ENCODE measurements around the gene SIDT1. TPM values are rescaled to one million over a fixed set of nuclear protein-coding genes. Genes with fewer than 3 reads are reported as not detected.

The SIDT1 gene
- total RNA-seq, 5 donors from 2014 or later (not counting 1 experiment from before 2014, with no cell fraction given): 44.9 to 75.5 (median 48.7) TPM

- ChIA-PET POLR2A (interaction anchor here (0.6 to 0.7 kb wide), 3 partner anchors 11 to 119 kb away, joined by 3 to 4 read pairs (median 4); no protein-coding TSS in a partner anchor), CTCF (interaction anchor here in 1 of 2 donors (0.7 kb wide), 1 partner anchor 99 kb away, joined by 4 read pairs; no protein-coding TSS in a partner anchor)
- Mint-ChIP-seq H3K9me3 (no peaks in the 10 kb centered on the region), H3K36me3 (peaks cover 66% of the 10 kb centered on the region), H3K27ac (no peak overlapping the region), H3K4me3 (no peak overlapping the region), H3K4me1 (no peaks in the 10 kb centered on the region), H3K27me3 (no peaks in the 10 kb centered on the region)
- no peak overlapping the region for H3K27ac ChIP-seq (ENCODE audit: low read length)
- H3K36me3 ChIP-seq (ENCODE audit: control insufficient read depth in 2 of 2, extremely low read depth in 1 of 2, insufficient read depth in 1 of 2, low read length in 1 of 2): peaks cover 14 to 83% of the 10 kb centered on the region in 2 donors
- H3K4me3 ChIP-seq (ENCODE audit: control insufficient read depth in 1 of 2, extremely low read depth in 1 of 2, low read length in 1 of 2): no peak overlapping the region
- WGBS (ENCODE audit: insufficient coverage): 100% methylated on average over 1 of the region's 4 CpGs
- no peak for DNase-seq
- ATAC-seq (replicated peaks in 1 of 4): no peak
- no peaks in the 10 kb centered on the region for H3K4me1 ChIP-seq (ENCODE audit: control insufficient read depth in 1 of 2, extremely low read depth in 1 of 2, insufficient read depth in 2 of 2, low read length in 2 of 2)
- H3K27me3 ChIP-seq (replicated peaks in 1 of 2; ENCODE audit: control insufficient read depth in 2 of 2, extremely low read depth in 1 of 2, insufficient read depth in 2 of 2, low read length in 1 of 2): no peaks in the 10 kb centered on the region
- no peaks in the 10 kb centered on the region for H3K9me3 ChIP-seq
Measured at GRCh38 chr3:113615976-113616375, 83.6 kb downstream of the SIDT1 start.

GRCh38 chr3:113617726-113618125 is 85.4 kb downstream of the SIDT1 start:
- 100% methylated on average over 1 of the region's 2 CpGs for WGBS (ENCODE audit: insufficient coverage)

GRCh38 chr3:113620091-113620490 is 87.7 kb downstream of the SIDT1 start:
- H3K36me3 ChIP-seq (ENCODE audit: control insufficient read depth in 2 of 2, extremely low read depth in 1 of 2, insufficient read depth in 1 of 2, low read length in 1 of 2): peaks cover 15 to 86% of the 10 kb centered on the region in 2 donors
- Mint-ChIP-seq H3K9me3 (no peaks in the 10 kb centered on the region), H3K27me3 (no peaks in the 10 kb centered on the region), H3K27ac (no peak overlapping the region), H3K4me3 (no peak overlapping the region), H3K4me1 (no peaks in the 10 kb centered on the region), H3K36me3 (peaks cover 61% of the 10 kb centered on the region)
- H3K4me3 ChIP-seq (ENCODE audit: control insufficient read depth in 1 of 2, extremely low read depth in 1 of 2, low read length in 1 of 2): no peak overlapping the region
- no peak for ATAC-seq (replicated peaks in 1 of 4)
- H3K27ac ChIP-seq (ENCODE audit: low read length): no peak overlapping the region
- H3K9me3 ChIP-seq: no peaks in the 10 kb centered on the region
- no peaks in the 10 kb centered on the region for H3K27me3 ChIP-seq (replicated peaks in 1 of 2; ENCODE audit: control insufficient read depth in 2 of 2, extremely low read depth in 1 of 2, insufficient read depth in 2 of 2, low read length in 1 of 2)
- no peaks in the 10 kb centered on the region for H3K4me1 ChIP-seq (ENCODE audit: control insufficient read depth in 1 of 2, extremely low read depth in 1 of 2, insufficient read depth in 2 of 2, low read length in 2 of 2)
- CTCF ChIA-PET: interaction anchor here (0.6 to 0.8 kb wide), 4 partner anchors 11 to 121 kb away, joined by 3 to 5 read pairs (median 4); no protein-coding TSS in a partner anchor
- DNase-seq: no peak
- POLR2A ChIA-PET: interaction anchor here (0.6 to 0.7 kb wide), 2 partner anchors 14 to 138 kb away, joined by 3 to 5 read pairs; no protein-coding TSS in a partner anchor

More at GRCh38 chr3:113617726-113618125, 85.4 kb downstream of the SIDT1 start:
- Histone ChIP-seq H3K9me3 (no peaks in the 10 kb centered on the region), H3K4me1 (ENCODE audit: control insufficient read depth in 1 of 2, extremely low read depth in 1 of 2, insufficient read depth in 2 of 2, low read length in 2 of 2) (no peaks in the 10 kb centered on the region), H3K27me3 (replicated peaks in 1 of 2; ENCODE audit: control insufficient read depth in 2 of 2, extremely low read depth in 1 of 2, insufficient read depth in 2 of 2, low read length in 1 of 2) (no peaks in the 10 kb centered on the region), H3K36me3 (ENCODE audit: control insufficient read depth in 2 of 2, extremely low read depth in 1 of 2, insufficient read depth in 1 of 2, low read length in 1 of 2) (peaks cover 15 to 79% of the 10 kb centered on the region in 2 donors), H3K27ac (ENCODE audit: low read length) (no peak overlapping the region), H3K4me3 (ENCODE audit: control insufficient read depth in 1 of 2, extremely low read depth in 1 of 2, low read length in 1 of 2) (no peak overlapping the region)
- Mint-ChIP-seq H3K36me3 (peaks cover 57% of the 10 kb centered on the region), H3K4me1 (no peaks in the 10 kb centered on the region), H3K27ac (no peak overlapping the region), H3K4me3 (no peak overlapping the region), H3K27me3 (no peaks in the 10 kb centered on the region), H3K9me3 (no peaks in the 10 kb centered on the region)
- ChIA-PET POLR2A (interaction anchor here in 1 of 2 donors (0.6 kb wide), 1 partner anchor 112 kb away, joined by 3 read pairs; no protein-coding TSS in a partner anchor), CTCF (no interaction called here)
- ATAC-seq (replicated peaks in 1 of 4) (no peak), DNase-seq (no peak)

GRCh38 chr3:113623324-113623723 is 91.0 kb downstream of the SIDT1 start:
- Histone ChIP-seq H3K27me3 (replicated peaks in 1 of 2; ENCODE audit: control insufficient read depth in 2 of 2, extremely low read depth in 1 of 2, insufficient read depth in 2 of 2, low read length in 1 of 2) (no peaks in the 10 kb centered on the region), H3K4me3 (ENCODE audit: control insufficient read depth in 1 of 2, extremely low read depth in 1 of 2, low read length in 1 of 2) (no peak overlapping the region), H3K27ac (ENCODE audit: low read length) (no peak overlapping the region), H3K36me3 (ENCODE audit: control insufficient read depth in 2 of 2, extremely low read depth in 1 of 2, insufficient read depth in 1 of 2, low read length in 1 of 2) (peaks cover 10 to 84% of the 10 kb centered on the region in 2 donors), H3K9me3 (no peaks in the 10 kb centered on the region), H3K4me1 (ENCODE audit: control insufficient read depth in 1 of 2, extremely low read depth in 1 of 2, insufficient read depth in 2 of 2, low read length in 2 of 2) (no peaks in the 10 kb centered on the region)
- Mint-ChIP-seq H3K4me3 (no peak overlapping the region), H3K27ac (no peak overlapping the region), H3K27me3 (no peaks in the 10 kb centered on the region), H3K36me3 (peaks cover 74% of the 10 kb centered on the region), H3K4me1 (peaks cover 0 to 6% (median 5%) of the 10 kb centered on the region in 3 donors), H3K9me3 (no peaks in the 10 kb centered on the region)
- DNase-seq (no peak), ATAC-seq (replicated peaks in 1 of 4) (no peak)
- 97% methylated on average over 19 of the region's 19 CpGs for WGBS (ENCODE audit: insufficient coverage)
- POLR2A ChIA-PET: no interaction called here
- CTCF ChIA-PET: no interaction called here

GRCh38 chr3:113623811-113624210 is 91.5 kb downstream of the SIDT1 start:
- ChIA-PET CTCF (no interaction called here), POLR2A (no interaction called here)
- WGBS (ENCODE audit: insufficient coverage): 97% methylated on average over 6 of the region's 7 CpGs
- Histone ChIP-seq H3K27me3 (replicated peaks in 1 of 2; ENCODE audit: control insufficient read depth in 2 of 2, extremely low read depth in 1 of 2, insufficient read depth in 2 of 2, low read length in 1 of 2) (no peaks in the 10 kb centered on the region), H3K4me3 (ENCODE audit: control insufficient read depth in 1 of 2, extremely low read depth in 1 of 2, low read length in 1 of 2) (no peak overlapping the region), H3K36me3 (ENCODE audit: control insufficient read depth in 2 of 2, extremely low read depth in 1 of 2, insufficient read depth in 1 of 2, low read length in 1 of 2) (peaks cover 15 to 85% of the 10 kb centered on the region in 2 donors), H3K27ac (ENCODE audit: low read length) (no peak overlapping the region), H3K9me3 (no peaks in the 10 kb centered on the region), H3K4me1 (ENCODE audit: control insufficient read depth in 1 of 2, extremely low read depth in 1 of 2, insufficient read depth in 2 of 2, low read length in 2 of 2) (no peaks in the 10 kb centered on the region)
- H3K27ac Mint-ChIP-seq: no peak overlapping the region
- H3K36me3 Mint-ChIP-seq: peaks cover 76% of the 10 kb centered on the region
- no peak overlapping the region for H3K4me3 Mint-ChIP-seq
- no peaks in the 10 kb centered on the region for H3K9me3 Mint-ChIP-seq
- no peak for ATAC-seq (replicated peaks in 1 of 4)
- DNase-seq: no peak
- H3K4me1 Mint-ChIP-seq: peaks cover 0 to 6% (median 5%) of the 10 kb centered on the region in 3 donors
- no peaks in the 10 kb centered on the region for H3K27me3 Mint-ChIP-seq

- ATAC-seq (replicated peaks in 1 of 4) (no peak), DNase-seq (no peak)
- H3K36me3 Mint-ChIP-seq: peaks cover 66% of the 10 kb centered on the region
- no peak overlapping the region for H3K4me3 ChIP-seq (ENCODE audit: control insufficient read depth in 1 of 2, extremely low read depth in 1 of 2, low read length in 1 of 2)
- WGBS (ENCODE audit: insufficient coverage): 86% methylated on average over 10 of the region's 12 CpGs
- H3K27ac Mint-ChIP-seq: peak overlapping the region; percentile 11 to 66
- H3K27ac ChIP-seq (ENCODE audit: low read length): no peak overlapping the region
- no peak overlapping the region for H3K4me3 Mint-ChIP-seq
- H3K4me1 Mint-ChIP-seq: peaks cover 0 to 6% (median 5%) of the 10 kb centered on the region in 3 donors
- ChIA-PET POLR2A (no interaction called here), CTCF (no interaction called here)
- H3K36me3 ChIP-seq (ENCODE audit: control insufficient read depth in 2 of 2, extremely low read depth in 1 of 2, insufficient read depth in 1 of 2, low read length in 1 of 2): peaks cover 16 to 82% of the 10 kb centered on the region in 2 donors
- no peaks in the 10 kb centered on the region for H3K9me3 ChIP-seq
- no peaks in the 10 kb centered on the region for H3K4me1 ChIP-seq (ENCODE audit: control insufficient read depth in 1 of 2, extremely low read depth in 1 of 2, insufficient read depth in 2 of 2, low read length in 2 of 2)
- no peaks in the 10 kb centered on the region for H3K9me3 Mint-ChIP-seq
- H3K27me3 ChIP-seq (replicated peaks in 1 of 2; ENCODE audit: control insufficient read depth in 2 of 2, extremely low read depth in 1 of 2, insufficient read depth in 2 of 2, low read length in 1 of 2): no peaks in the 10 kb centered on the region
- no peaks in the 10 kb centered on the region for H3K27me3 Mint-ChIP-seq
Measured at GRCh38 chr3:113625834-113626233, 93.5 kb downstream of the SIDT1 start.
